H1 (cell line): ENCODE measurements around the gene RPTOR.

Source experiments
- EZH2 ChIP-seq: fragments of 200-600 bp; sonication (generic); IDR thresholded peaks from 2 replicates; pipeline ENCODE4 v1.7.1; 2012; ENCODE audit warnings: low read depth, mild to moderate bottlenecking, moderate library complexity, low read length, inconsistent platforms; ENCODE audit not compliant: severe bottlenecking
- GABPA ChIP-seq: IDR thresholded peaks from 2 replicates; pipeline ENCODE4 v1.6.1; 2011; ENCODE audit warnings: mild to moderate bottlenecking, low read length, moderate library complexity, borderline replicate concordance; ENCODE audit not compliant: insufficient read depth
- JUN ChIP-seq: IDR thresholded peaks from 2 replicates; pipeline ENCODE4 v1.6.1; 2011; ENCODE audit warnings: low read depth, mild to moderate bottlenecking, improper control_type of control experiment, low read length
- TF ChIP-seq, protein P1 (sequence below), 3 experiments: IDR thresholded peaks; 1 replicate in 2 of 3; 2 replicates in 1 of 3; pipeline versions ENCODE4 v1.5.1 to v1.6.1; 2011; ENCODE audit warnings: low read length in 3 of 3, mild to moderate bottlenecking in 3 of 3, inconsistent platforms in 2 of 3, low read depth in 1 of 3, moderate library complexity in 1 of 3; ENCODE audit not compliant: insufficient read depth in 1 of 3; ENCODE audit errors: control extremely low read depth in 1 of 3

DNA sequence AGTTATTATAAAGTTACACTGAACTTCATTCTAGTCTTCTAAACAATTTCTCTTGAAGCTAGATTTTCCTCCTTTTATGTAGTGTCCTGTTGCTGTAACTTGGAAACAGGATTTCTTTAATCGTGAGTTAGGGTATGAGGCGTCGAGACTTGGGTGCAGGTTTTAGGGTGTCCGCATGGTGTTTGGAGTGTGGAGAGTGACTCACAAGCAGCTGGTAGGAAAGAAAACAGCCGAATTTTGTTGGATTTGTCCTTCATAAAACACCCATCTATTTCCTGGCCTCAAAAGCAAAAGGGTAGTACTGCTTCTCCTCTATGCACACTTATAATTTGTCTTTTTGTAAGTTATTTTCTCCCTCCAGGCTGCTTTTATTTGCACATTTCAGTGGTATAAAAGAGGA lies 1.6 kb downstream of the RPTOR start:
- TF ChIP-seq, protein P1, sequence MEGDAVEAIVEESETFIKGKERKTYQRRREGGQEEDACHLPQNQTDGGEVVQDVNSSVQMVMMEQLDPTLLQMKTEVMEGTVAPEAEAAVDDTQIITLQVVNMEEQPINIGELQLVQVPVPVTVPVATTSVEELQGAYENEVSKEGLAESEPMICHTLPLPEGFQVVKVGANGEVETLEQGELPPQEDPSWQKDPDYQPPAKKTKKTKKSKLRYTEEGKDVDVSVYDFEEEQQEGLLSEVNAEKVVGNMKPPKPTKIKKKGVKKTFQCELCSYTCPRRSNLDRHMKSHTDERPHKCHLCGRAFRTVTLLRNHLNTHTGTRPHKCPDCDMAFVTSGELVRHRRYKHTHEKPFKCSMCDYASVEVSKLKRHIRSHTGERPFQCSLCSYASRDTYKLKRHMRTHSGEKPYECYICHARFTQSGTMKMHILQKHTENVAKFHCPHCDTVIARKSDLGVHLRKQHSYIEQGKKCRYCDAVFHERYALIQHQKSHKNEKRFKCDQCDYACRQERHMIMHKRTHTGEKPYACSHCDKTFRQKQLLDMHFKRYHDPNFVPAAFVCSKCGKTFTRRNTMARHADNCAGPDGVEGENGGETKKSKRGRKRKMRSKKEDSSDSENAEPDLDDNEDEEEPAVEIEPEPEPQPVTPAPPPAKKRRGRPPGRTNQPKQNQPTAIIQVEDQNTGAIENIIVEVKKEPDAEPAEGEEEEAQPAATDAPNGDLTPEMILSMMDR (IDR thresholded peaks at IDR 0.05; ENCODE audit: control extremely low read depth in 1 of 3, insufficient read depth in 1 of 3, low read depth in 1 of 3, low read length in 3 of 3) = no peak
- TF ChIP-seq JUN (no peak), GABPA (no peak), EZH2 (no peak)
